ENCODE data around the gene UBE2D2.
"Not testable (repeated sequence)": the region's sequence is repeated elsewhere in the genome, so short reads cannot be mapped to it uniquely, and the experiment has no call there.

UBE2D2 gene

DNA sequence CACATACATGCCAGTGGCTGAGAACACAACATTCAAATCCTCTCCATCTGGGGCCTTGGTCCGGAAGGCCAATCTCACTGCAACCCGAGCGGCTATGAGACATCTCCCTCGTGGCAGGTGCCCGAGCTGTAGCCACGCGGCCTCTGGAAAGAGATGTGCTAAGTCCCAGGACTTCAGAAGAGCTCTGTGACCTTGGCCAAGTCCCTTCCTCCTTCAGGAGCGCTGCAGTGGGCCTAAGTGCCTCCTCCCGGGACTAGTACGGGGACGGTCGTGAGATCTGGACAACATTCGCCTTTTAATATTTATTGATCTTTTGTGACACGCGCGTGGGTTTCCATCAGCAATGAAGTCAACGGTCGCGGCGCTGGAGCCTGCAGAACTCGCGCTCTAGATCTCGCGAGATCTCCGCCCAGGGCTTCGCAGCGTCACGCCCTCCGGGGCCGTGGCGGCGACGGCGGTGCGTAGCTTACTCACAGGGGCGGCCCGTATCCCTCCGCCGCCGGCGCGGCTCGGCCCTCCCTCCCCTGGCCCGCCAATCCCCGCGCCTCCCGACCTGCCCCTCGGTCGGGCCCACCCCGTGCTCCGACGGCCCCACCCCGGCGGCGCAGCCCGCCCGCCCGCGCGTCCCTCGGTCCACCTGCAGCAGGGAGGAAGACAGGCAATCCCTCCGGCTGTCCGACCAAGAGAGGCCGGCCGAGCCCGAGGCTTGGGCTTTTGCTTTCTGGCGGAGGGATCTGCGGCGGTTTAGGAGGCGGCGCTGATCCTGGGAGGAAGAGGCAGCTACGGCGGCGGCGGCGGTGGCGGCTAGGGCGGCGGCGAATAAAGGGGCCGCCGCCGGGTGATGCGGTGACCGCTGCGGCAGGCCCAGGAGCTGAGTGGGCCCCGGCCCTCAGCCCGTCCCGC lies at the start of gene UBE2D2:
TSS of gene UBE2D2 (plus strand) at position 588 of the 903 bp plus-strand sequence. CDS start 453 bp downstream, outside the sequence.
- DNase-seq, result peak; percentile 98

DNA sequence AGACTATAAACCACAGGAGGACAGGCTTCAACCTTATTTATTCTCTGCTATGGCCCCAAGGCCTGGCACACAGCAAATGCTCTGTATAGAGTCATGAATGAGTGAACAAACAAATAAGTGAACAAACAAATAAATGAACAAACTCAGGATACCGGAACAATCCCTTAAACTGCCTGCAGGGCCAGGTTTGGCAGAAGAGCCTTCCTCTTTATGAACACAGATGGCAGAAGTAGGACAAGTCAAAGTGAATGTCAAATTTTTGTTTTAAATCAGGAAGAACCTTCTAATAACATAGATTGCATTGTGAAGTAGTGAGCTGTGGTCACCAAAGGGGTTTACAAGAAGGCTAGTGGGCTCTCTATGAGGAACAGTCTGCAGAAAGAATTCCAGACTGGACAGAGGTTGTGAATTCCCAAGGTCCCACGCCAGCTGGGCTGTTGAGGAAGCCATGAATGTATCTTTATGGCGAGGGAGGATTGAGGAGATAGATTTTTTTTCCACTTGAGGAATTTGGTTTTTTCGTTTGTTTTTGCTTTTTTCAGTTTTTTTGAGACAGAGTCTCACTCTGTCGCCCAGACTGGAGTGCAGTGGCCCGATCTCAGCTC lies 48.3 kb upstream of the UBE2D2 start:
- DNase-seq, result no peak

DNA sequence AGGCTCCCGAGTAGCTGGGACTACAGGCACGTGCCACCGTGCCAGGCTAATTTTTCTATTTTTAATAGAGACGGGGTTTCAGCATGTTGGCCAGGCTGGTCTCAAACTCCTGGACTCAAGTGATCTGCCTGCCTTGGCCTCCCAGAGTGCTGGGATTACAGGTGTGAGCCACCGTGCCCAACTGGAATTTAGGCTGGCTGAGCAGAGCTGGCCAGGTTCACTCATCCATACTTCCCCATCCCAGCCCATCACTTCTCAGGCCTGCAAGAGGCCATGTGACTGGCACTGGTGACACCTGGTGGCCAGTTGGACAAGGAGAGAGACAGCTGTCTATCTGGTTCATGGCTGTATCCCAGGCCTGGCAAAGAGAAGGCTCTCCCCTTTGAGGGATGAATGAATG lies 47.7 kb upstream of the UBE2D2 start:
- DNase-seq, result peak; percentile 82

DNA sequence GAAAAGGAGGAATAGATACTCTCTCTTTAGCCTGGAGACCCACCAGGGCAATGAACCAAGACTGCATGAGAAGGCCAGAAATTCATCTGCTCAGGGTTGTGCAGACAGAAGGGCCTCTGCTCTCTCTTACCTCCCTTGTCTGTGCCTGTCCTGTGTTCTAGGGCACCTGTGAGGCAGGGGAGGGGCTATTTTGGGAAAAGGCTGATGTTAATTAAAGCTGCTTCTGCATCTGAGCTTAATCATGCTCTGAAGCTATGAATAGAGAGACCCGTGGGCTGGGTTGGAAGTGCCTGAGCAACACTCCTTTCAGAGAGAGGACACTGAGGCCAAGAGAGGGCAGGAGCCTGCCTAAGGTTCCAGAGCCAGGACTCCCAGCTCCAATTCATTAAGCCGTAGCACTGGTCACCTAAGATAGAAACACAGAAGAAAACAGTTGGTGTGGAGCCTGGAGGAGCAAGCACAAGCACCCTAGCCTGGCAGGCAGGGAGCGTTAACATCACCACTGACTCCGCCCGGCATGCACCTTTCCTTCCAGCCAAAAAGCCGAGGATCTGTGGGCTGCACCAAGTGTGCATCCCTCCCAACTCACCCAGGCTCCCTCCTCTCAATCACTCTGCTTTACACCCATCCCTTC lies 47.2 kb upstream of the UBE2D2 start:
- no peak for DNase-seq

DNA sequence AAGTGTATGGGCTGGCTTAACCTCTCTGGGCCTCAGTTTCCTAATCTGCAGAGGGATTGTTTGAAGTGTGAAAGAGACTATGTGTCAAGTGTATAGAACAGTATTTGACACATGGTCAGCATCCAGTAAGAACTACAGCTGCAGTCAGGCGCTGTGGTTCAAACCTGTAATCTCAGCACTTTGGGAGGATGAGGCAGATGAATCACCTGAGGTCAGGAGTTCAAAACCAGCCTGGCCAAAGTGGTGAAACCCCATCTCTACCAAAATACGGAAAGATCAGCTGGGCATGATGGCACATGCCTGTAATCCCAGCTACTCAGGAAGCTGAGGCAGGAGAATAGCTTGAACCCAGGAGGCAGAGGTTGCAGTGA lies 46.7 kb upstream of the UBE2D2 start:
- DNase-seq, result no peak

DNA sequence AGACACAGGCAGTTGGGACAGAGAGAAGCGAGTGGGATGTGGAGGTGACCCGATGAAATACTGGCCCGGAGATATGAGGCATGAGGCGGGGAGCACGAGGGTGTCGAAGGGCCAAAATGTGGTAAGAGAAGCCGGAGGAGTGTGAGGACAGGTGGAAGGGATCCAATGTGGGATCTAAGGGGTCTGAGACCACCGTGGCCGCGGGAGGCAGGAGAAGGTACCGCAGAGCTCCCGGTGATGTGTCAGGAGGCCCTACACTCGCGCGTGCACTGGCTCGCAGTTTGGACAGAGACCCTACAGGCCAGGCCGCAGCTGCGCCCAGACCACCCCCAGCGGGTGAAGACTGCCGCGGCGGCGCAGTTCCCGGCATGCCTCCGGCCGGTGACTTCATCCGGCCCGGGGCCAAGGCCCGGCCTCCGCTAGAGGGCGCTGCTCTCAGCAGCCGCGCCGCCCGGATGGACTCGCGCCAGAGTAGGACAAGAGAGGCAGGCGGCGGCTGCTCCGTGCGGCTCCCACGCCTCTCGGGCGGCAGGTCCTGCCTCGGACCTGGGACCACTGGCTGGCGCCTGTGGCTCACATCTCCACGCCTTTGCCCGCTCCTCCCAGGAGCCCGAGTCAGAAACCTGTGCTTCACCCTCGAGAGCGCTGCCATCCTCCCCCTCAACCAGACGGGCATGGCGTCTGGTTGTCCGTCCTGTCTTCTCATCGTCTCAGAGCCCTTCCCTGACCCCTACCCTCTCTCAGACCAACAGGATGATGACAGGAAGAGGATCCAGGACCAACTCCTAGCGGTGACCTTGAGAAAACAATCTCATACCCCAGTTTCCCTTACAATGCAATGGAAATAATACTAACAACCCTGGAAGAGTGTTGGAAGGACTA lies 43.2 kb upstream of the UBE2D2 start:
- DNase-seq, result peak; percentile 91

DNA sequence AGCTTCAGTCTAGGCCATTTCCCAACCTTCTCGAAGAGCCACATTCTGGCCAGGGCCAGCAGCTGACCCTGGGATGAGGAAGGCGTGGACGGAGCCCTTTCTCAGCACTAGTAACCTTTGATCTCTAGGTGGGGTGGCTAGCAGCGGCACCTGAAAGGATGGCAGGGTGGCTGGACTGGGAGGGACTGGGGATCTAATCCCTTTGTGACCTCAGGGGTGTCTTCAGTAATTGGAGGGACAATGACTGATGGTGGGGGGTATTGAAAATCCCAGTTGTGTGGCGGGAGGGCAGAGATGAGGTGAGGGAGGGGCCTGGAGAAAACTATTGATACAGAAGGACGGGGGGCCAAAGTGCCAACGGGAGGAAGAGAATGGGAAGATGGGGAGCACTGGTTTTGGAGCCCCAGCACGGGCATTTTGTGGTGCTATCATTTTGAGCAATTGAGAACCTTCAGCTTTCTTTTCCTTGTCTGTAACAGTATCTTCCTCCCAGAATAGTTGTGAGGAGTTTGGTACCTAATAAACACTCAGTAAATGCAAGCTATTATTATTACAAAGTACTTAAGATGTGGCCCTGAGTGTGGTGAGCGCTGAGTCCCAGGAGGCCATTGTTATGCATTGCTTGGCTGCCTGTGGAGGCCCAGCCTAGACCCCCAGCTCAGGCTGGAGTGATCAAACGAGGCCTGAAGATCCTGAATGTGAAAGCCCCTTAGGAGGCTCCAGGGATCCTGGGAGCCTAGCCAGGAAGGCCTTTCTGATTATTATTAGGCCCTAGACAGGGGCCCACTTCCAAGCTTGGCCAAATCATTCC lies 37.3 kb upstream of the UBE2D2 start:
- DNase-seq, result no peak

DNA sequence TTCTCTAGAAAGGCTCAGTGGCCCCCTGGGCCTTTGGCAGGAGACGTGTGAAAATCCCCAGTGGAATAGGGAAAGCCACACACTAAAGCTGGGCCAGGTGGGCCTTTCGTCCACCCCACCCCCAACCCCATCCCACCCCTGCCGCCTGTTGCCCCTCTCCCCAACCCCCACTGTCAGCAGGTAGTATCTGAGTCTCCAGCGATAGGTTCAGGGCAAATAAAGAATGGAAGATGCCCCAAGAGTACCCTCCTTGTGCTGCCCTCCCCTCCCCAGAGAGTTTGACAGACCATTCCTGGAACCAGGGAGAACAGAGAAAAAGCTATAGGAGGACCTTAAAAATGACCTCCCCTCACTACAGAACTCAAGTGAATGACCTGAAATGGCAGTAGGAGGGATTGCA lies 36.7 kb upstream of the UBE2D2 start:
- DNase-seq, result no peak

DNA sequence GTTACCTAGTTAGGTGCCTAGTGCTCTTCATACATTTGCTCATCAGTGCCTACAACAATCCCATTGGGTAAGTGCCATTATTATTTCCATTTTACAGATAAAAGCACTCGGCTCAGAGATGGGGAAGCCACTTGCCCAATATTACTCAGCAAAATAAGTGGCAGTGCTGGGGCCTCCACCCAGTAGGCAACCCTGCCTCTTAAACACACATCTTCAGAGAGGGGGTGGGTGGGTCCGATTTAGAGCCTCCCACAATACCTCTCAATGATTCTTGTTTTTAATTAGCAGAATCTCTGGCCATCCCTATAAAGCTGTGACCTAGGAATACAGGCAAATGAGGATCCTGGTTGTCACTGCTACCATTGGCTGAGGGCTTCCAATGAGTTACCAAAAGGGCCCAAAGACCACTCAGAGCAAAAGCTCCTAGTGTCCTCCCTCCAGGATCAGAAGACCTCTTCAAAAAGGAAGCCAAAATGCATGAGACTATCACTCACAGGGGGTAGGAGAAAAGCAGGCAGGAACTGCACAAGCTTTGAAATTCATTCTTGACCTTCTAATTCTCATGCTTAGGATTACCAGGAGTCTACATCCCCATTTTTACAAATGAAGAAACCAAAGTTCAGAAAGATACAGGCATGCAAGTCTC lies 36.1 kb upstream of the UBE2D2 start:
- no peak for DNase-seq

DNA sequence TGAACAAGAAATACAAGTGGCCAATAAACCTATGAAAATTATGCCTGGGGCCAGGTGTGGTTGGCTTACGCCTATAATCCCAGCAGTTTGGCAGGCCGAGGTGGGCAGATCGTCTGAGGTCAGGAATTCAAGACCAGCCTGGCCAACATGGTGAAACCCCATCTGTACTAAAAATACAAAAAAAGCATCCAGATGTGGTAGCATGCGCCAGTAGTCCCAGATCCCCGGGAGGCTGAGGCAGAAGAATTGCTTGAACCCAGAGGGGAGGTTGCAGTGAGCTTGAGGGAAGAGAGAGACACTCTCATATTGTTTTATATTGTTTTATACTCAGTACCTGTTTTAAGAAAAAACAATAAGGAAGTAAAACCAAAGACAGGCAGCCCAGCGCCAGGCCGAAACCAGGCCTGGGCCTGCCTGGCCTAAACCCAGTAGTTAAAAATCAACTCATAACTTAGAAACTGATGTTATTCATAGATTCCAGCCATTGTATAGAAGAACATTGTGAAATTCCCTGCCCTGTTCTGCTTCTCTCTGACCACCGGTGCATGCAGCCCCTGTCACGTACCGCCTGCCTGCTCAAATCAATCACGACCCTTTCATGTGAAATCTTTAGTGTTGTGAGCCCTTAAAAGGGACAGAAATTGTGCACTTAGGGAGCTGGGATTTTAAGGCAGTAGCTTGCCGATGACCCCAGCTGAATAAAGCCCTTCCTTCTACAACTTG lies 35.4 kb upstream of the UBE2D2 start:
- DNase-seq, result not testable (repeated sequence)

DNA sequence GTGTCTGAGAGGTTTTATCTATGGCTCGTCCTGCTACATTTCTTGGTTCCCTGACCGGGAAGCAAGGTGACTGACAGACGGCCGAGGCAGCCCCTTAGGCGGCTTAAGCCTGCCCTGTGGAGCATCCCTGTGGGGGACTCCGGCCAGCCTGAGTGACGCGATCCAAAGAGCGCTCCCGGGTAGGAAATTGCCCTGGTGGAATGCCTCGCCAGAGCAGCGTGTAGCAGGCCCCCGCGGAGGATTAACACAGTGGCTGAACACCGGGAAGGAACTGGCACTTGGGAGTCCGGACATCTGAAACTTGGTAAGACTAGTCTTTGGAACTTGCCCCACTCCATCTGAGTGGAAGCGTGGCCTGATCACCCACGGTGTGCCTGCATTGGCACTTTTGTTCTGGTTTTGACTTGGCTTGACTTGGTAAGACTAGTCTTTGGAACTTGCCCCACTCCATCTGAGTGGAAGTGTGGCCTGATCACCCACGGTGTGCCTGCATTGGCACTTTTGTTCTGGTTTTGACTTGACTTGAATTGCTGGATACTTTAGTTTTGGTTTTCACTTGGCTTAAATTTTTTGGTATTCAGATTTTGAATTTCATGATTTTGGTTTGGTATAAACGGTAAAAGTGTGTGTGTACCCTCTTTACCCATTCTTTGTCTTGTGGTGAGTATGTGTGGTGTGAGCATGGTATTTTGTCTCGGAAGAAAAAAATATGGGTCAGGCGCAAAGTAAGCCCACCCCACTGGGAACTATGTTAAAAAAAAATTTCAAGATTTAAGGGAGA lies 34.6 kb upstream of the UBE2D2 start:
- not testable (repeated sequence) for DNase-seq

DNA sequence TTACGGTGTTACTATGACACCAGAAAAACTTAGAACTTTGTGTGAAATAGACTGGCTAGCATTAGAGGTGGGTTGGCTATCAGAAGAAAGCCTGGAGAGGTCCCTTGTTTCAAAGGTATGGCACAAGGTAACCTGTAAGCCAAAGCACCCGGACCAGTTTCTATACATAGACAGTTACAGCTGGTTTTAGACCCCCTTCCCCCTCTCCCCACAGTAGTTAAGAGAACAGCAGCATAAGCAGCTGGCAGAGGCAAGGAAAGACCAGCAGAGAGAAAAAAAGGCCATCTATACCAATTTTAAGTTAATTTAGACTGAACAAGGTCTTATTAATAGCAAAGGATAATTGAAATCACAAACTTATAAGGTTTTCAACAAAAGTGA lies 34.1 kb upstream of the UBE2D2 start:
- DNase-seq, result not testable (repeated sequence)

DNA sequence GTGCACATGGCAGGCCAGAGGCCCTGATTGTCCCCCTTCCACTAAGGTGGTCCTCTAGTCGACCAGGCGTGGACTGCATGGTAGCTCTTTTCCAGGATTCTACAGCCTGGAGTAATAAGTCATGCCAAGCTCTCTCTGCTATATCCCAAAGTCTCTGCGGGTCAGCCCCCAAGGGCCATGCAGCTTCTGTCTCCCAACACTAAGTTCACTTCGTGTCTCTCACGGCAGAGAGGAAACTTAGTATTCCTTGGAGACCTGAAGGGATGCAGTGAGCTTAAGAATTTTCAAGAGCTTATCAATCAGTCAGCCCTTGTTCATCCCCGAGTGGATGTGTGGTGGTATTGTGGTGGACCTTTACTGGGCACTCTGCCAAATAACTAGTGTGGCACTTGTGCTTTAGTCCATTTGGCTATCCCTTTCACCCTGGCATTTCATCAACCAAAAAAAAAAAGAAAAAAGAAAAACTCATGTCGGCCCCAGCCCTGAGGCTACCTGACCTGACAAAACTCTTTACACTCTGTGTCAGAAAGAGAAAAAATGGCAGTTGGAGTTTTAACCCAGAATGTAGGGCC lies 33.2 kb upstream of the UBE2D2 start:
- not testable (repeated sequence) for DNase-seq

DNA sequence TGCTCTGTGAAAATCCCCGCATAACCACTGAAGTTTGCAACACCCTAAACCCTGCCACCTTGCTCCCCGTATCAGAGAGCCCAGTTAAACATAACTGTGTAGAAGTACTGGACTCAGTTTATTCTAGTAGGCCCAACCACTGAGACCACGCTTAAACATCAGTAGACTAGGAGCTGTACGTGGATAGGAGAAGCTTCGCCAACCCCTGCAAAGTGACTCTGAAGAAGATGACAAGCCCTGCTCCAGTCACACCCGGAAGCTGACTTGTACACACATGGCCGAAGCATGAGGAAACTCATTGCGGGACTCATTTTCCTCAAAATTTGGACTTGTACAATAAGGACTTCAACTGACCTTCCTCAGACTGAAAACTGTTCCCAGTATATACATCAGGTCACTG lies 32.4 kb upstream of the UBE2D2 start:
- not testable (repeated sequence) for DNase-seq

DNA sequence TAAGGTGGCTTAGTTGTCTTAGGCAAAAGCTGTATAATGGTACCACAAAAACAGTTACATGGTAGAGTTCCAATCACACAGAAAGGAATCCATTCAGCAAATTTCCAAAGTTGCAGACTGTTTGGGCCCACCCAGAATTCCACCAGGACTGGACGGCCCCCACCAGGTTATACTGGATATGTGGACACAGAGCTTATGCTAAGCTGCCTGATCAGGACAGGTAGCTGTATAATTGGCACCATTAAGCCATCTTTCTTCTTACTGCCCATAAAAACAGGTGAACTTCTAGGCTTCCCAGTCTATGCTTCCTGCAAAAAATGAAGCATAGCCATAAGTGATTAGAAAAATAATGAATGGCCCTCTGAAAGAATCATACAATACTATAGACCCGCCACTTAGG lies 31.1 kb upstream of the UBE2D2 start:
- not testable (repeated sequence) for DNase-seq

DNA sequence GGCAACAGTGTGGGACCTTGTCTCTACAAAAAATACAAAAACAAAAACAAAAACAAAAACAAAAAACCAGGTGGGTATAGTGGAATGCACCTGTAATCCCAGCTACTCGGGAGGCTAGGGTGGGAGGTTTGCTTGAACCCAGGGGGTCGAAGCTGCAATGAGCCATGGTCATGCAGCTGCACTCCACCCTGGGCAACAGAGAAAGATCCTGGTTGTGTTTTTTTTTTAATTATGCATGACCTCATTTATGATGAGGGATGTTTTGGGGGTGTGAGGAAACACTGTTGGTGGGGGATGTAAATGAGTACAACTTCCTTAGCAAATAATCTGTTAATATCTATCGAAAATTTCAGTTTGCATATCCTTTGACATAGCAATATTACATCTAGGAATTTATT lies 29.4 kb upstream of the UBE2D2 start:
- no peak for DNase-seq

DNA sequence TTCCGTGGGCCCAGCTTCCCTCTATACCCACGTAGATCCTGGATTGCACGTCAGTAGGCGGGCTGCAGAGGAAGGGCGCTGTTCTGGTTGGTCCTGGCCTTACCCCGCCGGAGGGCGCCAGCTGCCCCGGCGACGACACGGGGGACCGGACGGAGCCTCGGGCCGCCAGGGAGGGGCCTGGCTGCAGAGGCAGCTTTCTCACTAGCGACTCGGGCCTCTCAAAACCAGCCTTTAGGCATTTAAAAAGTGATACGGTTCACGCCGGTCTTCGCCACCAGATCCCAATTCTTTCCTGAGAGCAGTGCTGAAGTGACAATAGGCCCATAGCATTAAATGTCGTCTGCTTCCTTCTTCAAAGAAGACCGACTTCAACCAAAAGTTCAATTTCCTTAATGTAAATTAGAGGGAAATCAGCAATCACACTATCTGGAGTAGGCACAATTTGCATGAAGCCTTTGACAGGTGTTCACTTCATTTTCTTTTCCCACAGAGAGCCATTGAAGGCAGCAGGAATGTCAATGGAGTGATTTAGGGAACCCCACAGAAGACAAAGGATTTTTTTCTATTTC lies 17.6 kb upstream of the UBE2D2 start:
- DNase-seq, result peak; percentile 57

DNA sequence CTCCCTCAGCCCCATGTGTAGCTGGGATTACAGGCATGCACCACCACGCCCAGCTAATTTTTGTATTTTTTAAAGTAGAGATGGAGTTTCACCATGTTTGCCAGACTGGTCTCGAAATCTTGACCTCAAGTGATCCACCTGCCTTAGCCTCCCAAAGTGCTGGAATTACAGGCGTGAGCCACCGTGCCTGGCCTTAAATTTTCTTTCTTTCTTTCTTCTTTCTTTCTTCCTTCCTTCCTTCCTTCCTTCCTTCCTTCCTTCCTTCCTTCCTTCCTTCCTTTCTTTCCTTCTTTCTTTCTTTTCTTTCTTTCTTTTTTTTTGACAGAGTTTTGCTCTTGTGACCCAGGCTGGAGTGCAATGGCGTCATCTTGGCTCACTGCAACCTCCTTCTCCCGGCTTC lies 14.5 kb upstream of the UBE2D2 start:
- not testable (repeated sequence) for DNase-seq

Measured in CD4-positive, alpha-beta T cell treated with Interleukin-12 subunit alpha and Interleukin-12 subunit beta, for 1 hour (primary cell).